GM12872 (cell line): ENCODE data around the gene DPP9.

ENCODE experiments used
- TF ChIP-seq, protein P1 (sequence below): IDR thresholded peaks from 3 replicates; pipeline ENCODE4 v1.5.1; 2011; ENCODE audit warnings: low read depth, mild to moderate bottlenecking, low read length, moderate library complexity; ENCODE audit not compliant: insufficient read depth

Gene DPP9

DNA sequence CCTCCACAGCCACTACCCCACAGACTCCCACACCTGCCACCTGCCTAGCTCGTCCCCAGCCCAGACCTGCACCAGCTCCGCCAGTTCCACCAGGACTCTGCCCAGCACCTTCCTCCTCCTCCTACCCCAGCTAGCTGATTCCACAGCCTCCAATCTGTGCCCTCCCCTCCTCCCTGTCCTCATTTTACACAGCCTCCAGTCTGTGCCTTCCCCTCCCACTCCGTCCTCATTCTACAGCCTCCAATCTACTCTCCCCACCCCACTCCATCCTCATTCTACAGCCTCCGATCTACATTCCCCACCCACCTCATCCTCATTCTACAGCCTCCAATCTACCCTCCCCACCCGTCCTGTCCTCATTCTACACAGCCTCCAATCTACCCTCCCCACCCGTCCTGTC is 60.8 kb downstream of the DPP9 start:
- TF ChIP-seq, protein P1, sequence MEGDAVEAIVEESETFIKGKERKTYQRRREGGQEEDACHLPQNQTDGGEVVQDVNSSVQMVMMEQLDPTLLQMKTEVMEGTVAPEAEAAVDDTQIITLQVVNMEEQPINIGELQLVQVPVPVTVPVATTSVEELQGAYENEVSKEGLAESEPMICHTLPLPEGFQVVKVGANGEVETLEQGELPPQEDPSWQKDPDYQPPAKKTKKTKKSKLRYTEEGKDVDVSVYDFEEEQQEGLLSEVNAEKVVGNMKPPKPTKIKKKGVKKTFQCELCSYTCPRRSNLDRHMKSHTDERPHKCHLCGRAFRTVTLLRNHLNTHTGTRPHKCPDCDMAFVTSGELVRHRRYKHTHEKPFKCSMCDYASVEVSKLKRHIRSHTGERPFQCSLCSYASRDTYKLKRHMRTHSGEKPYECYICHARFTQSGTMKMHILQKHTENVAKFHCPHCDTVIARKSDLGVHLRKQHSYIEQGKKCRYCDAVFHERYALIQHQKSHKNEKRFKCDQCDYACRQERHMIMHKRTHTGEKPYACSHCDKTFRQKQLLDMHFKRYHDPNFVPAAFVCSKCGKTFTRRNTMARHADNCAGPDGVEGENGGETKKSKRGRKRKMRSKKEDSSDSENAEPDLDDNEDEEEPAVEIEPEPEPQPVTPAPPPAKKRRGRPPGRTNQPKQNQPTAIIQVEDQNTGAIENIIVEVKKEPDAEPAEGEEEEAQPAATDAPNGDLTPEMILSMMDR: no peak

DNA sequence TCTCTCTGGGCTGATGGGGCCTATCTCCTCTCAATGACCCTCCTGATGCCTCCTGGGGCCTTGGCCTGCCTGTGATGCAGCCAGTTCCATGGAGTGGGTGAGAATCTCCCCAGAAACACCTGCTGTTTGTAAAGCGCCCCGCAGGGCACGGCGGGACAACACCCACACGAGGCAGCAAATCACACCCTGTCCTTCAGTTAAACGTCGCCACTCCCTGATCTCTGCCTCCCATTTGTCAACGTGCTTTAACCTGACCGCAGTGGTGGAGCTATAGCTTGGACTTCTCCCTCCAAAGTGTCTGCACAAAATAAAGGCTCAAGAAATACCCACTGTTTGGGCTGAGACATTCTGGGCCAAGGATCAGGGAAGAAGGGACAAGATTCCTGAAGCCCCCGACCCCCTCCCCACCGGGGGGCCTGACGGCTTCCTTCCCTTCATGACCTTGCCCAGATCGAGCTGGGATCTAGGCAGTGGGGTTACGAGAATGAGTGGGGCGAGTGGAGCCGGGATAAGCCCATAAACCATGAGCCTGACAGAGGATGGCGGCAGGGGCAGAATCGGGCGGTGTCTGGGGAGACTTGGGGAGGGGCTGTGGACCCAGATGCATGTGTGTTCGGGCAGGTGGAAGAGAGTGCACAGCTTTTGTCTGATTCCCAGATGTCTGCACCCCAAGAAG is 61.5 kb downstream of the DPP9 start:
- TF ChIP-seq, protein P1: no peak

DNA sequence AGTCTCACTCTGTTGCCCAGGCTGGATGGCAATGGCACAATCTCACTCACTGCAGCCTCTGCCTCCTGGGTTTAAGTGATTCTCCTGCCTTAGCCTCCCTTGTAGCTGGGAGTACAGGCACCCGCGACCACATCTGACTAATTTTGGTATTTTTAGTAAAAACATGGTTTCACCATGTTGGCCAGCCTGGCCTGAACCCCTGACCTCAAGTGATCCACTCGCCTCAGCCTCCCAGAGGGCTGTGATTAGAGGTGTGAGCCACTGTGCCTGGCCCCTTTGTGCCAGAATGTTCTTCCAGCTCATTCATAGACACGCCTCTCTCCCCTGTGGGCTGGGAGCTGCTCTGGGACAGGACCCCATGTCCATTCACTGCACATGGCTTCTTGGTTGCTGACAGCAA is 62.6 kb downstream of the DPP9 start:
- TF ChIP-seq, protein P1: no peak

DNA sequence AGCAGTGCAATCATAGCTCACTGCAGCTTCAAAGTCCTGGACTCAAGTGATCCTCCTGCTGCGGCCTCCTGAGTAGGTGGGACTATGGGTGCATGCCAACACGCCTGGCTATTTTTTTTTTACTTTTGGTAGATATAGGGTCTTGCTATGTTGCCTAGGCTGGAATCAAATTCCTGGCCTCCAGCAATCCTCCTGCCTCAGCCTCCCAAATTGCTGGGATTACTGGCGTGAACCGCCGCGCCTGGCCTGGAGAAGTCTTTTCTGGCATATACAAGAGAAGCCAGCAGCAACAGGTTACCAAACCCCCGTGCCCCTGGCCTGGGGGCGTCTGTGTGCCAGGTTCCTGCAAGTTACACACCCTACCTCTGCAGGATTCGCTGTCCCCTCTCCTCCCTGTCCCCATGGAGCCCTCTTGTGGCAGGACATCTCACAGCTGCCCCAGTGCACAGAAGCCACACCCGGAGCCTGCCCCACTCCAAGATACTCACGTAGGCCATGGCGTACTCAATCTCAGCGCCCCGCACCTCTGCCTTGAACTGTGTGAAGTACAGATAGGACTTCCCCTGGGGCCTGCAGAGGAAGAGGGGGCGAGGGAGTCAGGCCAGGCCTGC is 63.4 kb downstream of the DPP9 start:
- TF ChIP-seq, protein P1: peak; percentile 28; the same call in 1 of the 3 replicates

DNA sequence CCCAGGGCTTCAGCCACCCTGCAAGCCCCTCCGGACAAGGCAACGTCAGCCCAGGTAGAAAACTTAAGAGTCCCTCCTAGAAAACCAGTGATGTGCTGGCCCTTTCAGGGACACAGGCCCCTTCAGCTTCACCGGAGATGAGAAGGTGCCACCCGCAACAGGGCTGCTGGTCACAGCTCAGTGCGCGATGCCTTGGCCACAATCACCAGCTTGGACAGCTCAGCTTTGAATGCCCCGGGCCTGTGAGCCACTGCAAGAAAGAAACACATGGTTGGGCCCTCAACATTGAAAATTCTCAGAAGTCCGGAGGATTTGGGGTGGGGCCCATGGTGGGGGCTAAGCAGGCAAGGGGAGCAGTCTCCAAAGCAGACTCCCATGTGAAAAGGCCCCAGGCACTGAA is 65.8 kb downstream of the DPP9 start:
- TF ChIP-seq, protein P1: no peak

DNA sequence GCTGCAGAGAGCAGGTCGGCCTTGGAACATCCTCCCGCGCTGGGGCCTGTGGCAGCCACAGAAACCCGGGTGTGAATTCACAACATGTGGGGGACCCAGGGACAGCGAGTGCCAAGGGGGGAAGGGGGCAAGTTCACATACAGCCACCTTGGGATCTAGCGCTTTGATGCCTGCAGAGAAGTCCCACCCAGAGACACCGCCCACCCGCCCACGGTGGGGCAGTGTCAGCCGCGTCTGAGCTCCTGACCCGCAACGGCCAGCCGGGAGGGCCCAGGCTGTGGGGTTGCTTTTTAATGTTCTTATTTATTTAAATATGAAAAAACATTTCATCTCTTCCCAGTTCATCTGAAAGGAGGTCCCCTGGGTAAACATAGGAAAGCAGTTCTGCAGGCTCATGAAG is 66.4 kb downstream of the DPP9 start:
- TF ChIP-seq, protein P1: no peak

DNA sequence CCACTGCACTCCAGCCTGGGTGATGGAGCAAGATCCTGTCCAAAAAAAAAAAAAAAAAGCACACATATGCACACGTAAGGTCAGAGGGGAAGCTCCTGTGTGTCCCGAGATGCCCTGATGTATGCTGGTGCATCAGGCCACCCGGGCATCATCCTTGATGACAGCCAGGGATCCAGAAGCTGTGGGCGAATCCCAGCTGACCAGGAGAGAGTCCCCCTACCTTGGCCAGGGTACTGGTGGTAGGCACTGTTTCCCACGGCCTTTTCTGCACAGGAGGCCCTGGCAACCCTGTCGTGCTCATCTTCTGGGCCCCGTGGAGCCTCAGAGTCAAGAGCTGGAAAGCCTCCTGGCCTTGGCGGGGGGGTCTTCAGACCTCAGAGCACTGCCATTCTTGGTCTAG is 67.5 kb downstream of the DPP9 start:
- TF ChIP-seq, protein P1: no peak
